GM12892 (cell line): ENCODE data around the gene EXD3. TPM values are rescaled to one million over a fixed set of nuclear protein-coding genes. Genes with fewer than 3 reads are reported as not detected.
"Not testable (repeated sequence)": the region's sequence is repeated elsewhere in the genome, so short reads cannot be mapped to it uniquely, and the experiment has no call there.

Experiments
- DNase-seq: peaks from one replicate; pipeline ENCODE4 v3.0.0; 2011; ENCODE audit not compliant: insufficient read length
- FAIRE-seq: peaks from 2 replicates; lab custom pipeline; 2011; peaks lifted over from hg19 to GRCh38; lab: Jason Lieb, UNC
- POLR2A ChIP-seq: IDR thresholded peaks from 2 replicates; pipeline ENCODE4 v1.6.1; 2011; ENCODE audit warnings: low read depth, low read length, control low read depth
- POLR2AphosphoS5 ChIP-seq: IDR thresholded peaks from 2 replicates; pipeline ENCODE4 v1.6.1; 2011; ENCODE audit warnings: low read depth, low read length, control low read depth
- TAF1 ChIP-seq: IDR thresholded peaks from 2 replicates; pipeline ENCODE4 v1.6.1; 2011; ENCODE audit warnings: low read depth, mild to moderate bottlenecking, control low read depth, low read length, borderline replicate concordance
- polyA plus RNA-seq: library from polyadenylated mRNA; unstranded; fragments of >200 nt; gene quantifications from one replicate; pipeline ENCODE4 v1.2.1, GENCODE V29; 2012; ENCODE audit warnings: missing spikeins, inconsistent platforms; ENCODE audit not compliant: missing spikeins

The EXD3 gene
- polyA plus RNA-seq, result 3.9 TPM

DNA sequence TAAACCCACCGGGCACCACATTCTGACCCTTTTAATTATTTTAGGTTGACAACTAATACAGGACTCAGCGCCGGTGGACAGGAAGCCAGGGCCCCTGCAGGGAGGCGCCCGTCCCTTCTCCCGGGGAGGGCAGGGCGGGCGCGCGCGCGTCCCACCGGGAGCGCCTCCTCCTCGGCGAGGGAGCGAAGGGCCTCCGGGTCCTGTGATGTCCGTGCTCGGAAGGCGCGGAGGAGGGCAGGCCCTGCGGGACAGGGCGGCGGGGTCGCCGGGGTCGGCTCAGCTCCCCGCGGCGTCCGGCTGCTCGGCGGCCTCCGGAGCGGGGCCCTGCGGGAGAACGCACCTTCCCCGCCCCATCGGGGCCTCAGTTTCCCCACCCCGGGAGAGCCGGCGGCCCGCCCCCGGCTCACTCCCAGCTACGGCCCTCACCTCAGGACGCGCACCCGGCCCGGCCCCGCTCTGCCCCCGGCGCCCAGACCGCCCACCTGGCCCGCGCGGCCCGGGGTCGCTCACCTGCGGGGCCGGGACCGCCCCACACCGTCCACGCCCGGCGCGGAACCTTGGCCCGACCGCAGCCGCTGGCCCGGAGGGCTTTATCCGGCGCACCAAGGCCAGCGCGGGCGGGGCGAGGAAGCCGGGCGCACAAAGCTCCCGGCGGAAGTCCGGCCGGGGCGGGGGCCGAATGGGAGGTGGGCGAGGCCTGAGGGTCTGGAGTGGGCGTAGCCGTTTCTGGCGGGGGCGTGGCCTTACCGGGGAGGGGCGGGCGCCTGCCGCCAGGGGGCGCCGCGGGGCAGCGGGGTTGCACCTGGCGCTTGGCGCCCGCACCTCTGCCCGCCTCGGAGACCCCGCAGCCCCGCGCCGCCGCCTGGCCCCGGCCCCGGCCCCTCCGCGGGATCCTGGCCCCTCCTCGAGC lies at the start of gene EXD3, which contains the start of gene NOXA1:
Gene EXD3 (minus strand): TSS at position 559 of the 910 bp plus-strand sequence. CDS start 27,805 bp downstream, outside the sequence.
Gene NOXA1 (plus strand): TSS at position 790 of the 910 bp plus-strand sequence. CDS start 137 bp downstream, outside the sequence.
- FAIRE-seq (peak; percentile 96), DNase-seq (peak; percentile 91)
- TF ChIP-seq POLR2AphosphoS5, result no peak
- no peak; the same call in 1 of the 2 replicates for TF ChIP-seq TAF1
- peak; percentile 50; the same call in 1 of the 2 replicates for TF ChIP-seq POLR2A

- TF ChIP-seq POLR2AphosphoS5 (no peak), TAF1 (no peak), POLR2A (no peak)
- DNase-seq (no peak), FAIRE-seq (no peak)
These were observed 47.8 kb upstream of the EXD3 start for GRCh38 chr9:137470785-137471184.

DNA sequence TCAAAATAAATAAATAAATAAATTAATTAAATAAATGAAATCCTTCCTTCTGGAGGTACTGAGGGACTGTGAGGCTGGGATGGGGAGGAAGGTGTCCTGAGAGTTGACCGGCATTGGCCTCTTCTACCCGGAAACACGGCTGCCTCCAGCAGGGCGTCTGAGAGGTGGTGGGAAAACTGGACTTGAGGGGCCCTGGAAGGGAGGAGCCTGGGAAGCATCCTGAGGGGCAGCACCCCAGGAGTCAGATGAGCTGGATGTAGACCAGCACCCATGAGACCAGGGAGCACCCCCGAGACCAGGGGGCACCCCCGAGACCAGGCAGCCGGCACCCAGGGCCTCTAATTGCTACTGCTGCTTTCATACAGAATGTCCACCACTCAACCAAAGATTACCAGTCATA lies 44.9 kb upstream of the EXD3 start:
- DNase-seq (no peak), FAIRE-seq (no peak)
- no peak for TF ChIP-seq POLR2A
- TF ChIP-seq TAF1, result no peak
- no peak for TF ChIP-seq POLR2AphosphoS5

DNA sequence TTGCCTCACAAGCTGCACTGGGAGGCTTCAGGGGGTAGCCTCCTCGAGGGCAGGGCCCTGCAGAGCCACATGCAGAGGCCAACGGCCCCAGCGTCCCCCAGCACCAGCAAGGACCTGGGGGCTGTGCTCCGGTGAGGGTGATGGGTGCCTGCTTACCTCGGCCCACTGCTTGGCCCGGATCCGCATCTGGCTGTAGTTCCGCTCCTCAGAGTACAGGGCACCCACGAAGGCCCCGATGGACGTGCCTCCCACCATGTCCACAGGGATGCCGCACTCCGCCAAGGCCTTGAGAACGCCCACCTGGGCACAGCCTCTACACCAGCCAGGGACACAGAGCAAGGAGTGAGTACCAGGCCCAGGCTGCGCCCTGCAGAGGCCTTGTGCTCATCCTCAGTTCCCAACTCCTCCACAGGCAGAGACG lies 44.2 kb upstream of the EXD3 start:
- FAIRE-seq (no peak), DNase-seq (no peak)
- no peak for TF ChIP-seq POLR2AphosphoS5
- TF ChIP-seq POLR2A, result no peak
- no peak for TF ChIP-seq TAF1

- not testable (repeated sequence) for FAIRE-seq
These were observed 43.6 kb upstream of the EXD3 start for GRCh38 chr9:137466389-137467085.

DNA sequence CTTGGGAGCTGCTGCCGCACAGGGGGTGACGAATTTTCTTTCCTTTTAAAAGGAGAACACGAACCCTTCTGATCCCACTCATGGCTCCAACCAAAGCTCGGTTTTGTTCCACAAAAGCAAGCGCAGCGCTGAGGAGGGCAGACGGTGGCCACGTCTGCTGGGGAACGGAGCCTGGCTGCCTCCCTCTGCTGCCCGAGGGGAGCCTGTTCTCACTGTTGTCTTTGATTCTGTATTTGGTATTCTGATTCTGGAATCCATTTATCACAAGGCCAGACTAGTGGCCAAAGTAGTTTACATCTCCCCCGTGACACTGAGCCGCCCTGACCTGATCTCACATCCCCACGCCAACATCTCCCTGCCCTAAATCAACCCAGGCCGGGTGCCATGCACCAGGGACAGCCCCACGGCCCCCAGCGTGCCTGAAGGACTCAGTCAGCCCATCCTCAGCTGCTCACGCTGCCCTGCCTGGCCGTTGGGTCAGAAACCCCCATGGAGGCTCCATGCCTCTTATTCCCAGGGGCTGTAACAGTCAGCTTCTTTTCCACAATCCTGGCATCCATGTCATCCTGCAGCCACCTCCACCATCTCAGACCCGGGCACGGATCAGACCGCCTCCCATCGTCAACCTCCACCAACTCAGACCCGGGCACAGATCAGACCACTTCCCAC lies 42.9 kb upstream of the EXD3 start:
- TF ChIP-seq TAF1 (no peak), POLR2A (no peak), POLR2AphosphoS5 (no peak)
- no peak for DNase-seq
- FAIRE-seq, result no peak

More at GRCh38 chr9:137466389-137467085, 43.6 kb upstream of the EXD3 start:
- not testable (repeated sequence) for DNase-seq

DNA sequence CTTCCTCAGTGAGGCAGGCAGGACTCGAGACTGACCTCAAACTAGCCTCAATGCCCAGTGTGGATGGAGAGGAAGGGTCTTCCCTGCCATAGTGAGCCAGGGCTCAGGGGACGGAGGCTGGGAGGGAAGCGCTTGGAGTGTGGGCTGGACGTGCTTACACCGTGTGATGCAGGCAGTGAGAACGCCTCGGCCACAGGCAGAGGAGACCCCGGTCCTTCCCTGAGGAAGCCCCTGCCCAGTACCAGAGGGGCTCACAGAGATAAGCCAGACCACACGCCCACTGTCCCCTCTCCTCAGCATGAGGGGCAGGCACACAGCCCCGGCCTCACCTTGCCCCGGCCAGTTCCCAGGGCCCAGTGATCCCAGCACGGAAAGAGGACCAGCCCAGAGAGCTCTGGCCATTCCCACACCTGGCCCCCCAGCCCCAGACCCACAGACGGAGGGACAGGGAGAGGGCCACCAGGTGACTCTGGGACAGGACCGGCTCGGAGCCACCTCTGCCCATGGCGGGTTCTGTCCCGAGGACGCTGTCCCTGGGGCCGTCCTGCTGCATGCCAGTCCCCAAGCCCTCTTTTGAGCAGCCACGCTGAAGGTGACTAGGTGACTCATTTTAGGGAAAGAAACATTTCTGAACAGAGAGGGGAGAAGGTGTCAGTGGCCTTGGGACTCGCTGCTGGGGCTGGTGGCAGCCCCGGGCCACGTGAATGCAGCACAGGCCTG lies 42.2 kb upstream of the EXD3 start:
- no peak for DNase-seq
- TF ChIP-seq TAF1 (no peak), POLR2A (no peak), POLR2AphosphoS5 (no peak)
- no peak for FAIRE-seq

GRCh38 chr9:137464291-137464999 lies 41.5 kb upstream of the EXD3 start:
- no peak for DNase-seq
- FAIRE-seq, result no peak
- TF ChIP-seq POLR2A (no peak), TAF1 (no peak), POLR2AphosphoS5 (no peak)

GRCh38 chr9:137463931-137464290 lies 40.9 kb upstream of the EXD3 start:
- DNase-seq (no peak), FAIRE-seq (no peak)
- TF ChIP-seq POLR2A (no peak), TAF1 (no peak), POLR2AphosphoS5 (no peak)

- DNase-seq (no peak), FAIRE-seq (no peak)
These were observed 40.3 kb upstream of the EXD3 start for GRCh38 chr9:137462986-137463930.

More at GRCh38 chr9:137462986-137463930, 40.3 kb upstream of the EXD3 start:
- no peak for TF ChIP-seq TAF1
- no peak for TF ChIP-seq POLR2AphosphoS5
- TF ChIP-seq POLR2A, result no peak
